ENCODE results near the gene PSMC3.
A peak's percentile ranks its signal among the peaks of the same experiment; 100 is the strongest.

PSMC3 gene

DNA sequence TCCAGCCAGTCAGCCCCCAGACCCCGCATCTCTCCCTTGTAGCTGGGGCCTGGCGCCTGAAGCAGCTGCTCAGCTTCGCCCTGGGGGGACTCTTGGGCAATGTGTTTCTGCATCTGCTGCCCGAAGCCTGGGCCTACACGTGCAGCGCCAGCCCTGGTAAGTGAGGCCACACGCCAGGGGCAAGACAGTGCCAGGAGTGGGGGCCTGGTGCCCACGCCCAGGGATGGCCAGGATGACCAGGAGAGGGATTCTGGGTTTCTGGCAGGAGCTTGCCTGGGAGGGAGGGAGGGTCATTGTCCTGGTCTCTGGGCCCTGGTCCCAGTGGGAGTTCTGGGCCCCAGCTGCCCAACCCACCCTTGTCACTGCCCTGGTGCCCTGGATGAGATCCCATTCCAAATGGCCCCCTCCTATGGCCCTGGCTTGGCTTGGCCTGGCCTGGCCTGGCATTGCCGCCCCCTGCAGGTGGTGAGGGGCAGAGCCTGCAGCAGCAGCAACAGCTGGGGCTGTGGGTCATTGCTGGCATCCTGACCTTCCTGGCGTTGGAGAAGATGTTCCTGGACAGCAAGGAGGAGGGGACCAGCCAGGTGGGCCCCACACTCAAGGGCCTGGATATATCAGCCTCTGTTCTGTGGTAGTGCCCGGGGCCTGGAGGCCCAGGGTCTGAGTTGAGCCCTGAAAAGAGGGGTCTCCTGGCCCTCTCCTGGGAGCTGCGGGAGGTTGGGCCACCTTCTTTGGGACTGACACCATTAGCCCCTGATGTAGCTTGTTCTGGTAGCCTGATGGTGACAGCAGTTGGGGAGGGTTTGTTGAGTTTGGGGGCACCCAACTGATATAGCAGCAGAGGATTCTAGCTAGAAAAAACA is 14.1 kb downstream of the PSMC3 start:
- peak; percentile 43 to 45 for DNase-seq

DNA sequence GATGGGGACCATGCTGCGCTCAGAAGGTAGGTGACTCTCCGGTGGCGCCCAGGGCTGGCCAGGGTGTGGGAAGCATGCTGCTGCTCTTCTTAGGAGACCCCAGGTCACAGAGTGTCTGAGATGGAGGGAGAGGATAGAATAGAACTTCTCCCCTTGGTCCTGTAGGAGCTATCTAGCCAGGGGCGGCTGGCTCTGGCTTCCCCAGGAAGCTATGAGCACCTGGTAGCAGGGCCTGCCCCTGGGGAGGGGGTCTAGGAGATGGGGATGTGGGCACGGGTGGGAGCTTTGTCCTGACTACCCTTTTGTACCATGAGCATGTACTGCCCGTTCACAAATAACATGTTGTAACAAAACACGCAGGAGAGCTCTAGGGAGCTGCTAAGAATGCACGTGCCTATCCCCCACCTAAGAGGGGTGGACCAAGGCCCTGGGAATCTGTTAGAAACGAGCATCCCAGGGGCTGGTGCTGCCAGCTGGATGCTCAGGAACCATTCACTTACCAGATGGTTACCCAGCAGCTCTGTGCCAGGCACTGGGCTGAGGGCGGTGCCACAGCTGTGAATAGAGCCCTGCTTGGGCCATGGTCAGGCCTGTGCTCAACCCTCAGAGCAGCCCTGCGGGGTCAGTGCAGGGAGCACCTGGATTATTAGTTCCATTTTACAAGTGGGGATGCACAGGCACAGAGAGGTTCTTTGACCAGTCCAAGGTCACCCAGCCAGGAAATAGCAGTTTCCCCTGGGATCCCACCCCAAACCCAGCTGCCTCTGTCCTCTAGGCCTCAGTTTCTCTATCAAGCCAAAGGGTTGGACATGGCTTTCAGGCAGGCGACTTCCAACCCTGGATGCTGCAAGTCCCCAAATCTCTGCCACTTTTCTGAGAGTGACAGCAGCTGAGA is 15.6 kb downstream of the PSMC3 start:
- no peak for DNase-seq

DNA sequence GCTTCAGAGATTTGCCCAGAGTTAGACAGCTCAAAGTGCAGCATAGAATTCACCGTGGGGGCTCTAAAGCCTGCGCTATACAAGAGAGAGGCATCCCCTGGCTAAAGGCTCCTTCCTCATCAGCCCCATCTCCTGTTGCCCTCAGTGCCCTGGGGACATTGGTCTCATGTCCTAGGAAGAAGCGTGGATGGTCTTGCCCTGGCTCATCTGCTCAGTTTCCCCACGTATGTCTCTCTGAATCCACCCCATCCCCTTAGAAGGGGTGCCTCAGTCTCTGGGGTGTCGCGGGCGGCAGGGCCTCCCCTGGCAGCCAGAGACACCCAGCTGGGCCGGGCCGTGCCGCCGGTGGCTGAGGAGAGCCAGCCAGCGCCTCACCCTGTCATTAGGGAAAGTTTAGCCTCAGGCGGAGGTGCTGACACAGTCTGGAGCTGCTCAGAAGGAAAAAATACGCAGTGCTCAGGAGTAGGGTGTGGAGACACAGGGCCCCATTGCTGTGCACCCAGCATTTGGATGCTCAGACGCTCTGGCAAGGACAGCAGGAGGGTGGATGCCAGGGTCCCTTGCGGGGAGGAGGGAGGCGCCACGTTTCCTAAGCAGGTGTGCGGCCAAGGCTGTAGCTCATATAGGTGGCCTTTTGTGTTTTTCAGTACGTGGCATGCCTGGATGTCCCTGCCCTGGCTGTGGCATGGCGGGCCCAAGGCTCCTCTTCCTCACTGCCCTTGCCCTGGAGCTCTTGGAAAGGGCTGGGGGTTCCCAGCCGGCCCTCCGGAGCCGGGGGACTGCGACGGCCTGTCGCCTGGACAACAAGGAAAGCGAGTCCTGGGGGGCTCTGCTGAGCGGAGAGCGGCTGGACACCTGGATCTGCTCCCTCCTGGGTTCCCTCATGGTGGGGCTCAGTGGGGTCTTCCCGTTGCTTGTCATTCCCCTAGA is 16.5 kb downstream of the PSMC3 start:
- DNase-seq: no peak

DNA sequence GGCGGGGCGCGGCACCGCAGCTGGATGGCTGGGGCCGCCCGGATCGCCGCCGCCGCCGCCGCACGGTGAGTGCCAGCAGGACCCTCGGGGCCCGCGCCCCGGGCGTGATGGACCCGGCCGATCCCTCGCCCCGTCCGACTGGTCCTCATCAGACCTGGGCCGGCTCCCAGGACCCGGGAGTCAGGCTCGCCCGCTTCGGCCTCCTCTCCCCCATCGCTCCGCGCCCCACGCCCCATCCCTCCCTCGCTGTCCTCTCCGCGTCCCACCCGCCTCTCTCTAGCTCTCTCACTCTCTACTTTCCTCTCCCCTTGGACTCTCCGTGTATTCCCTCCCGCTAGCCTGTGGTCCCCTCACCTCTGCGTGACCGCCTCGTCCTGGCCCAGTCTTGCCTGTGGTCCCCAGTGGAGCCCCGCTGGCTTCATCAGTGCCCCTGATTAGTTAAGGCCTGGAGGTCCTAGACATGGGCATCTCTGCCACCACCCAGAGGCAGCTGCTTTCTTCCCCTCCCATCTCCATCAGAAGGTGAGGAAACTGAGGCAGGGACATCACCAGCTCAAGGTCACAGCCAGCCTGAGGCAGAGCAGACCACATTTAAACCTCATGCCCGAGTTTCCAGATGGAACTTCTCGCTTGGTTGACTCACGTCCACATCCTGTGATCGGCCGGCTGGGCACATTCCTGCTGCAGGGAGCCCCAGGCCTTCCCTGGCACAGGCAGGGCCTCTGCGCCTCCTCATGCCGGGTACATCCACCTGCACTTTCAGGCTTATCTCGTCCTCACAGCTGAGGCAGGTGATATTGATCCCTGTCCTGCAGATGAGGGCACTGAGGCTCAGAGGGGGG is 17.4 kb downstream of the PSMC3 start:
- DNase-seq: no peak

DNA sequence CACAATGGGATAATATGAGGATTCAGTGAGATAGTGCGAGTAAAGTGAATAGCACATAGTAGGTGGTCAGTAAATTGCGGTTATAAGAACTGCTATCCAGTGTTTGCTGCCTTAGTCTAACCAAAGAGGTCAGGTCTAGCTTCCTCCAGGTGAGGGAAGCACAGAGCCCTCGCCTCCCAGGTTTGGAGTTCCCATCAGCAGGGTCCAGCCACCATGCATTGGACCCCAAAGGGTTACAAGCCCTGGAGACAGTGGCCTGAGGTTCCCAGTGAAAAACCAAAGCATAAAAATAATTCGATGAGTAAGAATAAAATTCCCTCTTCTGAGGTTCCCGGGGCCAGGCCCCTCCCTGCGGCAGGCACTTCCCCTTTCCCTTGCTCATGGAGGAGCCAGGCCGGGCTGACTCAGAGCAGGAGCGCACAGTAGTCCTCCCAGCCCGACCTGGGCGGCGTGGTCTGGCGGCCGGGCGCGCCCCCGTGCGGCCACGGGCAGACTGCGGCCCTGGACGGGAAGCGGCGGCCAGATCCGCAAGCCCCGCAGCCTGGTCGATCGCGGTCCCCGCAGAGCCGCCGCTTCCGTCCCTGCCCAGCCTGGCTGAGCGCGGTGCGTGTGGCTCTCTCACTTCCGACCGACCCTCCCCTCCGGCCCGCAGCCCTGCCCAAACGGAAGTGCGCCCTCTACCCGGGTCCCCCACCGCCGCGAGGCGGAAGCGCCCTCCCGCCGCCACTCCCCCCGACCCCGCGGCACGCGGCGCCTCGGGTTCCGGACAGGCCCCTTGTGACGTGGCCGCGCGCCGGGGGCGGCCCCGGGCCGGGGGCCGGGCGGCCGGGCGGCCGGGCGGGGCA is 18.3 kb downstream of the PSMC3 start, which contains the start of gene SLC39A13:
TSS of gene SLC39A13 (plus strand) at position 845 of the 845 bp plus-strand sequence. CDS start 1,505 bp downstream, outside the sequence.
- DNase-seq: peak; percentile 82 to 86

DNA sequence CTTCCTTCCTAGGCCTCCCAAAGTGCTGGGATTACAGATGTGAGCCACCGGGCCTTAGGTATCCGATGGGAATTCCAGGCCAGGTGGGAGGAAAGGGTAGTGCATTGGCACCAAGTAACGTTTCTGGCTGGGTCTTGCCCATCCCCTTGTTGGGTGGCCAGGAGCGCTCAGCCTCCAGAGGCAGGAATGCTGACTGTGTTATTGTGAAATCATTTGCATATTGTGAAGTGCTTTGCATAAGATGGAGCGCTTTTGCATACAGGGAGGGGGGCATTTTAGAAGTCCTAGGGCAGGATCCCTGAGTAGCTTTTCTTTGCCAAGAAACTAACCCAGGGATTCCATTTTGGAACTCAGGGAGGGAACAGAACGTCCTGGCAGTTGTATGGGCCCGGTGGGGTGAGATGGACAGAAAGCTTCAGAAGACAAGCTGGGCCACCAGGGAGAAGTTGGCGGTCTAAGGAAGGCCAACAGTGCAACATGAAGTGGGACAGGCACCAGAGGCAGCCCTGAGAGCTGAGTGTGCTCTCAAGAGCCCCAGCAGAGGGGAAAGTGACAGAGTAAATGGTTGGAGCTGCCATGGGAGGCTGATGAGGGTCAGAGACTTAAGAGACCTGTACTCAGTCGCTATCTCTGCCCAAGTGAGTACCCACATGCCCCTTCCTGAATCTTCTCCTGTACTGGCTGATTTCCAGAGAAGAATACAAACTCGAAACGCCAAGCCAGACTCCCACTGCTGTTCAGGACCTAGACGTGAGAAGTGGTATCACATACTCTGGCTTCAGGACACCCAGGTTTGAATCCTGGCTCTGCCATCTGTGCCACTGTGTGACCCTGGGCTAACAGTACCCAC is 19.1 kb downstream of the PSMC3 start:
- DNase-seq: no peak

DNA sequence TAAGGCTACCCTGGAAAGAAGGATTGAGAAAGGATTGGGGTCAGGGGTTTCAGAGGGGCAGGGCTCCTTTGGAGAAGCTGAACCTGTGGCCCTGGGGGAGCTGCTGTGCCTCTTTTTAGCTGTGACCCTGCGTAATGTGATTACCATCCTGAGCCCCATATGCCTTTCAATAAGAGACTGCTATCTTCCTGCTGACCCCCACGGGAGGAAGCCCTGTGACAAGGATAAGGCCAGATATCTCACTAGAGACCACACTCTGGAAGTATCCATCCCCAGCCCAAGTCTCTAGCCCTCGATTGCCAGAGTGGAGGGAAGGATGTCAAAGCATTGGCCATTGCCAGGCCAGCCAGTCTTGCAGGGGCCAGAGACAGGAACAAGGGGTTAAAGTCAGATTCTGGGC is 22.7 kb downstream of the PSMC3 start:
- DNase-seq: no peak

DNA sequence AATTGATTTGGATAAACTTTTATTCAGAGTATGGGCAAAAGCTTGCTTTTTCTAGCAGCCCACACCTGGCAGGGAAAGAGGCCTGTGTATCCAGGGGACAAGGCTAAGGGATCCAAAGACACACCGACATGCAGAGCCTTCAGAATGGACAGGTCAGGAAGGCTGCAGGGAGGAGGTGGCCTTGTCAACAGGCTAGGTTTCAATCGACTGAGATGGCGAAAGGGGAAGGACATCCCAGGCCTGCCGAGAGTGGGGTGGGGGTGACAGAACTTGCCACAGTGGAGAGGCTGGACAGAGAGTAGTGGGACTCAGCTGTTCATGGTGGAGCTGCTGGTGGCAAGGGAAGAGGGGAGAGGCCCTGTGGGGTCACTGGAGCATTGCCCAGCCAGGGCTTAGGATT is 23.1 kb downstream of the PSMC3 start:
- DNase-seq: no peak

DNA sequence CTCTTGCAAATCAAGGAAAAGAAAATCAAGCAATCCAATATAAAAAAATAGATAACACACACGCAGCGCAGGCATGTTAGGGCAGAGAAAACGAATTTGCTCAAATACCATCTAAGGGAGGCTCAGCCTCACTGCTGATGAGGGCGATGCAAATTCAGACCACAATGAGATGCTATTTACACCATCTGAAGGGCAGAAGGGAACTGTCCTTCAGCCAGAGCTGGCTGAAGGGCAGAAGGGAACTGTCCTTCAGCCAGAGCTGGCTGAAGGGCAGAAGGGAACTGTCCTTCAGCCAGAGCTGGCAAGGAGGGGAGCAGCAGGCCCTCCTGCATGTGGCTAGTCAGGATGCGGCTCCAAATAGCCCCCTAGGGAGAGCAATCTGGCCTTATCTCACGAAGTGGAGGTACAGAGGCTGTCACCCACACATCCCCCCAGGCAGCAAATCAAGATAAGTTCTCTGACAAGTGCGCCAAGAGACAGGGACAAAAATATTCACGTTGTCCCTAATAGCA is 25.4 kb downstream of the PSMC3 start:
- DNase-seq: no peak

DNA sequence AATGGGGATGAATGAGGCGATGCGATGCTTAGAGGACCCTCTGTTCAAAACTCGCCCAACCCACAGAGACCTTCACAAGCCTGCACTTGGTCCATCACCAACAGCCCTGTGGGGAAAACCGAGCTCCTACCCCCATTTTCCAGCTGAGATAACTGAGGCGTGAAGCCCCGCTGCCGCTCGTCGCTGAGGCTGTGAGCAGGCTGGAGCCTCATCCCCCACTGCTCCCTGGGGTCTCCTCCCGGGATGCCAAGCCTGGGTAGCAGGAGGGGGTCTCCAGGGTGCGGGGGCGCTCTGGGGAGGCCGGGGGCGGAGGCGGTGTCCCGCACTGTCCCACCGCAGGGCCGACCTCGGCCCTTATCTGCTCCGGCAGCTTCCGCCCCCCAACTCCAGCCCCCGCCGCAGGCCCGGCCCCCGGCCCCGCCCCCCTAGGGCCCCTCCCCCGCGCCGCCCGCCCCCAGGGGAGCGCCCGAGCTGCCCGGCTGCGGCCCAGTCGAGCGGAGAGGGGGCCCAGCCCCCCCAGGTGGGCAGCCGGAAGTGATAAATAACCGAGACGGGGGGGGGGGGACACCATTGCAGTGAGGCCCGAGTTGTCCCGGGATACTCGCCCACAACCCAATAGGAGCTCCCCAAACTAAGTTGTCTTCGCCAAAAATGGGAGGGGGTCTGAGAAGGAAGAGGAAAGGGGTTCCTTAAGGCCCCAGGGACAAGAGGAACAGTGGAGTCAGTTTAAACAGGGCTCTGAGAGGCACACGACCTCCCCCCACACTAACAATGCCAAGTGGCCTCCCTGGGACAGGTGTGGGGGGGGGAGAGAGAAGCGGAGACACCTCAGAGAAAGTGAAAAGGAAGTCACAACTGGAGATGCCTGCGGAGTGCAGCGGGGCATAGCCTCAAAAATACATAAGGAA is 26.1 kb downstream of the PSMC3 start:
- no peak for DNase-seq

DNA sequence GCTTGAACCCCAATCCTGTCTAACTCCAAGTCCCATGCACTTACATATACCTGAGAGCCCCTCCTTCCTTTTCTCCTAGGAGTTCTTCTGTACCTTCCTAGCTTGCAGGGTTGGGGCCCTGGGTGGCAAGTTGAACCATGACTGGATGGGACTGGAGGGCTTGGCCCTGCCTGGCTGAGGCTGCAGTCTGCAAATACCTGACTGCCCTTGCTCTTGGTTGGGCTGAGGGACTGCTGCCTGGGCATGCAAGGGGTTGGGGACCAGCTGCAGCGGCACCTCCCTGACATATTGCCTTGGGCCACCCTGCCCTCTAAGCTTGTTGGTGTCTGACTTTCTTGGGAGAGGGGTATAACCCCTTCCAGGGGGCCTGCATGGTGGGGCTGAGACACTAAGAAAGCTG is 27.7 kb downstream of the PSMC3 start:
- no peak for DNase-seq

DNA sequence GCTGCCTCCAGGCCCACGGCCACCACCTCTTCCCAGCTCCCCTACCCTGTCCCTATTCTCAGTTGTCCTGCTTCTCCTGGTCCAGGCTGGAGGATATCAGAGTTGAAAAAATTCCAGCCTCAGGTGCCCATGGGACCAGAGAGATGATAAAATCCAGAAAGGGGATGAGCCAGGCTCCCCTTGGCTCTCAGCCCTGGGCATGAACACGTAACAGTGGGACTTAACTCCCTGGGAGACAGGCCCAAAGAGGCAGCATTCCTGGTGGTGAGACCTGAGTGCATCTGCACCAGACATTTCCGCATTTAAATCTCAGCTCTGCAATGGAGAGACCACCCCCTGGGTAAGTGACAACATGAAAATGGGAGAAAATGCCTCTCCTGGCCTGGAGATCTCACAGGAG is 28.2 kb downstream of the PSMC3 start:
- DNase-seq: no peak

DNA sequence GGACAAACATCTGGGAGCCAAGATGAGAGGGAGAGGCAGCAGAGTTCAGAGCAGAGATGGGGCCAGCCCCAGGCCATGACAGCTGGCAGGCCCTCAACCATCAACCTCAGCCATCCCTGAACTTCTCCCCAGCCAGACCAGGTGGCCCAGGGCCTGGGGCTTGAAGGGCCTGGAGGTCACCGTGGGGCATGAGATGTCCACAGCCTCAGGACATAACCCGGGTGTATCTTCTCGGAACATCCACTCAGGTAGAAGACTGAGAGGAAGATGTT is 30.3 kb downstream of the PSMC3 start:
- no peak for DNase-seq

DNA sequence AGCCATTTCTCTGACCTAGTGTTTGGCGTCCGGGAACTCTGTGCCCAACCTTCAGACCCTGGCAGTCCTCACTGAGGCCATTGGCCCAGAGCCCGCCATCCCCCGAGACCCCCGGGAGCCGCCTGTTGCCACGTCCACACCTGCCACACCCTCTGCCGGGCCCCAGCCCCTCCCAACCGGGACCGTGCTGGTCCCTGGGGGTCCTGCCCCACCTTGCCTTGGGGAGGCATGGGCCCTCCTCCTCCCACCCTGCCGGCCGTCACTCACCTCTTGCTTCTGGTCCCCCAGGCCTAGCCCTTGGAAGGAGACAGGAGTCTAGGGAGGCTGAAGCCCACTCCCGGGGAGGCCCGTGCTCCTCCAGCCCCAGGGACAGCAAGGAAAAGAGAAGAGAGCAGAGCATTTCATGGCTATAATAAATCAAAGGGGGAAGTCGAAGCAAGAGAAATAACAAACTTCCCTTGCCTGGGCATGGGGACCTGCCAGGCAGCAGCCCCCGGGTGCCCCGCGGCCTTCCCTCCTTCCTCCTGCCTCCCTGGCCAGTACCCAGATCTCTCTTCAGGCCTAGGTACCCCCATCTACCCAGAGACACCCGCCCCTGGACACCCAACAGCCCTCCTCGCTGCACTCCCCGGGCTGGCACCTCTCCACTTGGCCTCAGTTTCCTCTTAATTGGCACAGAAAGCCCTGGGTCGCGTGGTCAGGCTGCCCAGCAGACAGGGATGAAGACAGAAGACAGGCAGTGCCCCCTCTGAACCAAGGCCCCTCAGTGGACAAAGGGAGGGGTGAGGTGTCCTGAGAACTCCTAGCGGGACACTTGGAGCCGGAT is 30.8 kb downstream of the PSMC3 start:
- DNase-seq: no peak

DNA sequence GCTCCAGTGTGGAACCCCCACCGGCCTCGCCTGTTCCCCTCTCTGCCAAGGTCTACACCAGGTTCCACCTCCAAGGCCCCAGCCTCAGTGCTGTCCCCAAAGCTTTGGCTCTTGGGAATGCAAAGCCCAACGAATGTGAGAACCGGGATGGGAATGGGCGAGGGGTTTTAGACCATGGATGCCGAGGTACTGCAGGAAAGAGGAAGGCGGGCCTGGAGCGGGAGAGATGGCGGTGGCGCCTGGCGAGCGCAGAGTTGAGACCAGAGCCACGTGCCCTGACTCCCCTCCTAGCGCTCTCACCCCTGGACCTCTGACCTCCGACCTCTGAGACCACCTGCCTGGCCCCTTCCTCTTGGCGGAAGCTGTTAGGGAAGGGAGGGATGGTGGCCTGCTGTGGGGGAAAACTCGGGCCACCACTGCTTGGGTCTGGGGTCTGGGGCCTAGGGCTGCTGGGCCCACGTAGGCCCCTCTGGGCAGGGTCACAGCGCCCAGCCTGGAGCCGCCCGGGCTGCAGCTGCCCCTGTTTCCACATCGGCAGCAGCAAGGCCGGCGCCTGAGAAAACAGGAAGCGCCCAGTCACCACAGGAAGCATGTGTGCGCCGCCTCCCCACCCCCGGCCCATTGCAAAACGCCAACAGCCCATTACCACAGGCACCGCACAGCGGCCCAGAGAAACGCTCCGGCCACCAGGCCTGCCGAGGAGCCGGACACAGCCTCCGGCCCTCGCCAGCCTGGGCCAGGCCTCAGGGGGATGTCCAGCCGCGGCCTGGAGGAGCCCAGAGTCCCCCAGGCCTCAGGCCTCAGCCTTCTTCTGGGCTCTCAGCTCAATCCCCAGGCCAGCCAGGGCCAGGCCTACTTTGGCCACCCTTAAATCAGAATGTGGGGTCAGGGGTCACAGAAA is 31.7 kb downstream of the PSMC3 start:
- peak; percentile 35 to 46 for DNase-seq

DNA sequence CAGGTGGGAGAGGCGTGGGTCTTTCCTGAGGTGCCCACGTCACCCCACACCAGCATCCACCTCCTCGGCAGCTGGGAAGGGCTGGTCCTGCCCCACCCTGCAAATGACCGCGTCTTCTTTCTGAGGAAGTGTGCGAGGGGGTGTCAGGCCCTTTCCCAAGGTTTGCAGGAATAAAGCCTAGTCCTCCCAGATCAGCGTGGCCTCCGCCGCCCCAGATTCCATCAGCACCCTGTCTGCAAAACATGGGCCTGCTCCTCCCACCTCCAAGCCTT is 32.3 kb downstream of the PSMC3 start:
- DNase-seq: no peak

All from activated CD4-positive, alpha-beta T cell treated with anti-CD3 and anti-CD28 coated beads, Interleukin-2, amount 50 U/mL, for 4 hours (primary cell).